Neutrophil (primary cell): ENCODE results near the gene TNRC6A.

Source experiments
- H3K27ac ChIP-seq: fragments of 200-600 bp; sonication (generic); 2 replicates; pipeline ENCODE4 v1.5.1; 2016; ENCODE audit warnings: mild to moderate bottlenecking, moderate library complexity
- H3K27me3 ChIP-seq: fragments of 200-600 bp; sonication (generic); 2 replicates; pipeline ENCODE4 v1.6.0; 2016; ENCODE audit warnings: mild to moderate bottlenecking
- H3K36me3 ChIP-seq: fragments of 200-600 bp; sonication (generic); 2 replicates; pipeline ENCODE4 v1.5.1; 2017
- H3K4me1 ChIP-seq, 2 experiments: fragments of 200-600 bp in 1 of 2; sonication (generic) in 1 of 2; 1 replicate in 1 of 2; 2 replicates in 1 of 2; pipeline versions ENCODE4 v1.5.1 to v1.6.1; 2013 to 2016; ENCODE audit warnings: low read depth in 1 of 2, low read length in 1 of 2, mild to moderate bottlenecking in 1 of 2, moderate library complexity in 1 of 2; ENCODE audit not compliant: control insufficient read depth in 1 of 2, insufficient read depth in 1 of 2
- H3K4me3 ChIP-seq, 2 experiments: fragments of 200-600 bp in 1 of 2; sonication (generic) in 1 of 2; 1 replicate in 1 of 2; 2 replicates in 1 of 2; pipeline ENCODE4 v1.5.1; 2013 to 2016; ENCODE audit warnings: low read depth in 1 of 2, low read length in 1 of 2, mild to moderate bottlenecking in 1 of 2, moderate library complexity in 1 of 2
- H3K9me3 ChIP-seq: fragments of 200-600 bp; sonication (generic); 2 replicates; pipeline ENCODE4 v1.5.1; 2016
- CTCF ChIP-seq: fragments of 200-600 bp; sonication (generic); IDR thresholded peaks from 2 replicates; pipeline ENCODE4 v1.5.1; 2016; ENCODE audit warnings: antibody characterized with exemption

The TNRC6A gene

GRCh38 chr16:24861461-24861860 lies 132.0 kb downstream of the TNRC6A start:
- Histone ChIP-seq H3K36me3 (no peaks in the 10 kb centered on the region), H3K27me3 (no peaks in the 10 kb centered on the region), H3K9me3 (no peaks in the 10 kb centered on the region), H3K4me1 (no peaks in the 10 kb centered on the region), H3K4me3 (no peak overlapping the region), H3K27ac (no peak overlapping the region)
- TF ChIP-seq CTCF = no peak

DNA sequence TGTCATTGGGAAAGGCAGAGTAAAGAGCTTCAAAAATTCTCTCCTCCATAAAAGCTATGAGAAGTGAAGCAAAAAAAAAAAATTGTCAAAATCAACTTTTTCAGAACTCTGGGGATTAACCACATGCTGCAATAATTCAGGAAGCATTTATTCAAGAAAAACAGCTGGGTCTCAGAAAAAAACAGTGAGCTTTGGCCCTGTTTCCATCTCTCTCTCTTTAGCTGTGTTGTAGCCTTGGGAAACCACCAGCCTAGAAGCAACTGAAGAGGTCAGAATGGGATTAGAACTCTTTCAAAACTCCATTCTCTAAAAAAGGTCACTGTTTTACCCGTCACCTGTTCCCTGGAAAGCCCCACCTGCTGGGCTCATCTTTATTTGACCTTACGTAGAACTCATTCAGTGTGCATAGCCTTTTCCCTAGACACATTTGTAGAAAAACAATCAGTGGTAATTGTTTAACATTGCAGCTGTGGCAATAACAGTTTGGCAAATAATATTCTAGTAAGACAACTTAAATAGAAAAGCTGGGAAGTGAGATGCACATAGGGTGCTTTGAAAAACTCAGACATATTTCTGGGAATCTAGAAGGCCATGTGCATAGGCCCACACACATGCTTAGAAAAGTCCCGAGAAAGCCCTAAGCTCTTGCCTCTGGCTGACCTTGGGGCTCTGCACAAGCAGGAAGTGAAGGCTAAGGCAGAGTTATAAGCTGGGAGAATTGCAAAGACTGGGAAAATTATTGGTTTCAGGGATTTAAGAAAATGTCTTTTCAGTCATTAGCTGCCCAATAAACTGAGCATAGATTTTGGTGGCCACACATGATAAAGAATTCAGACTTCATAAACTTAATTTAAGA lies 134.4 kb downstream of the TNRC6A start:
- Histone ChIP-seq H3K9me3 (no peaks in the 10 kb centered on the region), H3K27ac (no peak overlapping the region), H3K36me3 (no peaks in the 10 kb centered on the region), H3K27me3 (no peaks in the 10 kb centered on the region), H3K4me3 (no peak overlapping the region), H3K4me1 (no peaks in the 10 kb centered on the region)
- TF ChIP-seq CTCF = no peak

GRCh38 chr16:24869033-24869432 lies 139.6 kb downstream of the TNRC6A start:
- Histone ChIP-seq H3K9me3 (no peaks in the 10 kb centered on the region), H3K36me3 (no peaks in the 10 kb centered on the region), H3K4me1 (no peaks in the 10 kb centered on the region), H3K27me3 (no peaks in the 10 kb centered on the region), H3K4me3 (no peak overlapping the region), H3K27ac (no peak overlapping the region)
- no peak for TF ChIP-seq CTCF

- no peaks in the 10 kb centered on the region for H3K27me3 ChIP-seq
- H3K4me3 ChIP-seq = no peak overlapping the region
- H3K36me3 ChIP-seq = no peaks in the 10 kb centered on the region
- no peaks in the 10 kb centered on the region for H3K9me3 ChIP-seq
- no peak overlapping the region for H3K27ac ChIP-seq
- no peaks in the 10 kb centered on the region for H3K4me1 ChIP-seq
- no peak for TF ChIP-seq CTCF
Measured at GRCh38 chr16:24871891-24872290, 142.4 kb downstream of the TNRC6A start.

GRCh38 chr16:24873028-24873427 lies 143.6 kb downstream of the TNRC6A start:
- H3K9me3 ChIP-seq = no peaks in the 10 kb centered on the region
- TF ChIP-seq CTCF = no peak
- no peaks in the 10 kb centered on the region for H3K4me1 ChIP-seq
- no peaks in the 10 kb centered on the region for H3K27me3 ChIP-seq
- no peak overlapping the region for H3K27ac ChIP-seq
- H3K36me3 ChIP-seq = no peaks in the 10 kb centered on the region
- H3K4me3 ChIP-seq = no peak overlapping the region
